HL-60 (cell line): ENCODE results near the gene FAF1.
A peak's percentile ranks its signal among the peaks of the same experiment; 100 is the strongest.

Experiments
- DNase-seq, 2 experiments: peaks; one replicate each; pipeline ENCODE4 v3.0.0-alpha.2; 2010 to 2020; ENCODE audit warnings: low read depth in 1 of 2, low spot score in 1 of 2
- H3K27ac ChIP-seq: fragments of 250-450 bp; sonication (Bioruptor Pico); replicated peaks from 2 replicates; pipeline ENCODE4 v1.5.1; 2020; ENCODE audit warnings: mild to moderate bottlenecking, moderate library complexity
- H3K27me3 ChIP-seq: fragments of 250-450 bp; sonication (Bioruptor Pico); 2 replicates; pipeline ENCODE4 v1.5.1; 2021; ENCODE audit warnings: mild to moderate bottlenecking, moderate library complexity; ENCODE audit not compliant: insufficient read depth, poor library complexity, severe bottlenecking
- H3K4me3 ChIP-seq: replicated peaks from 2 replicates; pipeline ENCODE4 v1.5.1; 2011; ENCODE audit warnings: mild to moderate bottlenecking, control low read depth, low read length; ENCODE audit not compliant: insufficient read depth
- CTCF ChIP-seq: IDR thresholded peaks from one replicate; pipeline ENCODE4 v1.5.1; 2011; ENCODE audit warnings: low read length, control low read depth, inconsistent platforms; ENCODE audit not compliant: insufficient read depth
- GABPA ChIP-seq: IDR thresholded peaks from 2 replicates; pipeline ENCODE4 v1.6.1; 2012; ENCODE audit warnings: low read depth
- POLR2AphosphoS5 ChIP-seq: IDR thresholded peaks from 2 replicates; pipeline ENCODE4 v1.6.1; 2012; ENCODE audit warnings: low read depth
- REST ChIP-seq: IDR thresholded peaks from 2 replicates; pipeline ENCODE4 v1.6.1; 2012; ENCODE audit warnings: low read depth; ENCODE audit not compliant: insufficient replicate concordance
- SPI1 ChIP-seq: IDR thresholded peaks from 2 replicates; pipeline ENCODE4 v1.6.1; 2012; ENCODE audit warnings: low read depth, mild to moderate bottlenecking, borderline replicate concordance

FAF1 gene

DNA sequence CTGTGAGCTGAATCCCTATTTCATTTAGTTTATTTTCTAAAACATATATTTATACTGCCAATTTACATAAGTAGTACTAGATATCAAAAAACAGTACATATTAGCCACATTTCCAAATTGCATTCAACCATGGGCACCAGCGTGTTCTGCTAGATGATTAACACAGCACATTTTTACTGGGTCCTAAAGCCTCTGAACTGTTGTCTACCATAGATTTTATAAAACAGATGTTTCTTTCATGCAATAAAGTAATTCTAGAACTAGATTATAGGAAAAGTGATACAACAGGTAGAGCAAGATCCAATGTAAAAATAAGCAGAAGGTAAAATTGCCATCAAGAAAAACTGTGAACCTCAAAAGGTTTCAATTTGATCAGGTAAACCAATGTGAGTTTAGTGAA lies 108.6 kb downstream of the FAF1 start:
- Histone ChIP-seq H3K4me3 (no peak overlapping the region), H3K27me3 (no peaks in the 10 kb centered on the region), H3K27ac (no peak overlapping the region)
- DNase-seq, result no peak
- TF ChIP-seq SPI1 (no peak), REST (no peak), POLR2AphosphoS5 (no peak), GABPA (no peak), CTCF (no peak)

GRCh38 chr1:50851034-50851433 lies 109.0 kb downstream of the FAF1 start:
- H3K27ac ChIP-seq, result no peak overlapping the region
- H3K4me3 ChIP-seq, result no peak overlapping the region
- DNase-seq, result peak in 1 of 2 experiments; percentile 6
- H3K27me3 ChIP-seq, result no peaks in the 10 kb centered on the region
- TF ChIP-seq REST (no peak), POLR2AphosphoS5 (no peak), SPI1 (no peak), CTCF (no peak), GABPA (no peak)

GRCh38 chr1:50847303-50847702 lies 112.8 kb downstream of the FAF1 start:
- H3K27me3 ChIP-seq, result no peaks in the 10 kb centered on the region
- no peak for TF ChIP-seq POLR2AphosphoS5
- no peak for TF ChIP-seq SPI1
- TF ChIP-seq GABPA, result no peak
- TF ChIP-seq REST, result no peak
- TF ChIP-seq CTCF, result no peak
- DNase-seq, result no peak

More at GRCh38 chr1:50847303-50847702, 112.8 kb downstream of the FAF1 start:
- H3K4me3 ChIP-seq, result no peak overlapping the region
- no peak overlapping the region for H3K27ac ChIP-seq
